NCI-H510A (cell line): Measurements from ENCODE around the gene NOTCH3.

Experiments used
- DNase-seq: peaks from one replicate; lab custom pipeline; 2025; lab: John Stamatoyannopoulos, UW

NOTCH3 gene

GRCh38 chr19:15122331-15123030 is 78.3 kb downstream of the NOTCH3 start:
- no peak for DNase-seq

- no peak for DNase-seq
Observed at GRCh38 chr19:15120135-15121026, 80.4 kb downstream of the NOTCH3 start.

GRCh38 chr19:15118789-15119494 is 81.9 kb downstream of the NOTCH3 start:
- DNase-seq = no peak

GRCh38 chr19:15118248-15118647 is 82.5 kb downstream of the NOTCH3 start:
- DNase-seq = no peak

- no peak for DNase-seq
Observed at GRCh38 chr19:15116856-15117255, 83.9 kb downstream of the NOTCH3 start.

- no peak for DNase-seq
Observed at GRCh38 chr19:15115762-15116615, 84.8 kb downstream of the NOTCH3 start.

- no peak for DNase-seq
Observed at GRCh38 chr19:15115080-15115479, 85.7 kb downstream of the NOTCH3 start.

GRCh38 chr19:15114153-15114540 is 86.6 kb downstream of the NOTCH3 start:
- DNase-seq = no peak

GRCh38 chr19:15113245-15114152 is 87.3 kb downstream of the NOTCH3 start:
- no peak for DNase-seq

GRCh38 chr19:15112385-15112784 is 88.4 kb downstream of the NOTCH3 start:
- DNase-seq = no peak

GRCh38 chr19:15111758-15112157 is 89.0 kb downstream of the NOTCH3 start:
- no peak for DNase-seq

GRCh38 chr19:15110418-15110815 is 90.4 kb downstream of the NOTCH3 start:
- DNase-seq = no peak

GRCh38 chr19:15109768-15110417 is 90.9 kb downstream of the NOTCH3 start:
- DNase-seq = no peak
